Psoas muscle (tissue), 8 donors: Measurements from ENCODE around the gene CILP2. TPM values are rescaled to one million over a fixed set of nuclear protein-coding genes. Genes with fewer than 3 reads are reported as not detected.

Experiments
- ATAC-seq, 4 donors: fragments of 200-7000 bp; cut with Tn5 transposase; one replicate each; pipeline ENCODE4 v1.9.1; 2020; ENCODE audit warnings: moderate library complexity in 3 of 4, mild to moderate bottlenecking in 2 of 4
- DNase-seq, 2 donors: peaks; one replicate each; pipeline ENCODE4 v3.0.0-alpha.2; 2020
- H3K27ac ChIP-seq: fragments of 200-600 bp; one replicate; pipeline ENCODE4 v1.8.0; 2022
- H3K27me3 ChIP-seq, 3 donors: fragments of 200-600 bp in 1 of 3; one replicate each; pipeline versions ENCODE4 v1.6.1 to v1.8.0; 2013 to 2022; ENCODE audit warnings: low read length in 2 of 3, mild to moderate bottlenecking in 2 of 3, moderate library complexity in 1 of 3; ENCODE audit not compliant: insufficient read depth in 3 of 3
- H3K36me3 ChIP-seq, 2 donors: fragments of 200-600 bp in 1 of 2; one replicate each; pipeline versions ENCODE4 v1.6.1 to v1.8.0; 2013 to 2022; ENCODE audit warnings: low read depth in 1 of 2, mild to moderate bottlenecking in 1 of 2, moderate library complexity in 1 of 2; ENCODE audit not compliant: insufficient read depth in 1 of 2
- H3K4me1 ChIP-seq: fragments of 200-600 bp; one replicate; pipeline ENCODE4 v1.8.0; 2022
- H3K4me3 ChIP-seq: fragments of 200-600 bp; one replicate; pipeline ENCODE4 v1.8.0; 2022; ENCODE audit warnings: mild to moderate bottlenecking
- H3K9me3 ChIP-seq: fragments of 200-600 bp; one replicate; pipeline ENCODE4 v1.8.0; 2022
- WGBS, 3 donors: extraction: QIAGEN DNeasy Blood & Tissue Kit; methylation state at CpG; one replicate each; pipeline versions ENCODE4 v1.1.6 to v1.1.7; 2013; 5-methylcytosine and 5-hydroxymethylcytosine counted together
- intact Hi-C, 2 donors: fragments of 100-400 bp; cut with DNase I; formaldehyde crosslinking; loops; one replicate each; pipeline versions ENCODE4 v1.11.0 to v1.14.2; 2022
- polyA plus RNA-seq, 3 donors: library from polyadenylated mRNA; stranded (reverse); fragments of 200-250 nt; gene quantifications; one replicate each; pipeline ENCODE4 v1.2.3, GENCODE V29; 2013
- total RNA-seq, 4 donors: library from RNA; stranded (reverse); fragmentation: NEBNext Ultra II Directional in 2 of 4; extraction: Animal tissue kit (Norgen Biotek cat#: 25700) in 2 of 4; gene quantifications; one replicate each; pipeline versions ENCODE4 v1.2.1 to v1.2.4, GENCODE V29; 2021 to 2023
- TF ChIP-seq, protein P1 (sequence below): fragments of 200-600 bp; IDR thresholded peaks from one replicate; pipeline ENCODE4 v1.8.0; 2022; ENCODE audit warnings: antibody characterized with exemption
- donor health status: healthy with polysubstance abuse.
- donor health status: DM: no; HTN: no; CAD: no; lungs with moderate emphysema.
- donor health status: Bipolar disorder and iron deficiency.
- donor health status: healthy.
- donor health status: DM: yes; HTN: yes; CAD: no.
- donor health status: DM: no; HTN: no; CAD: no.
- donor health status: DM: no; HTN: no; CAD: no.
- donor health status: DM: yes; HTN: yes; CAD: no.

Gene CILP2
- total and polyA plus RNA-seq, 7 donors = 0.03 TPM; not detected in 6

- H3K4me1 ChIP-seq = peaks cover 4% of the 10 kb centered on the region
- peaks cover 0 to 46% of the 10 kb centered on the region in 2 donors for H3K36me3 ChIP-seq
- ATAC-seq (no peak), DNase-seq (no peak)
- TF ChIP-seq, protein P1, sequence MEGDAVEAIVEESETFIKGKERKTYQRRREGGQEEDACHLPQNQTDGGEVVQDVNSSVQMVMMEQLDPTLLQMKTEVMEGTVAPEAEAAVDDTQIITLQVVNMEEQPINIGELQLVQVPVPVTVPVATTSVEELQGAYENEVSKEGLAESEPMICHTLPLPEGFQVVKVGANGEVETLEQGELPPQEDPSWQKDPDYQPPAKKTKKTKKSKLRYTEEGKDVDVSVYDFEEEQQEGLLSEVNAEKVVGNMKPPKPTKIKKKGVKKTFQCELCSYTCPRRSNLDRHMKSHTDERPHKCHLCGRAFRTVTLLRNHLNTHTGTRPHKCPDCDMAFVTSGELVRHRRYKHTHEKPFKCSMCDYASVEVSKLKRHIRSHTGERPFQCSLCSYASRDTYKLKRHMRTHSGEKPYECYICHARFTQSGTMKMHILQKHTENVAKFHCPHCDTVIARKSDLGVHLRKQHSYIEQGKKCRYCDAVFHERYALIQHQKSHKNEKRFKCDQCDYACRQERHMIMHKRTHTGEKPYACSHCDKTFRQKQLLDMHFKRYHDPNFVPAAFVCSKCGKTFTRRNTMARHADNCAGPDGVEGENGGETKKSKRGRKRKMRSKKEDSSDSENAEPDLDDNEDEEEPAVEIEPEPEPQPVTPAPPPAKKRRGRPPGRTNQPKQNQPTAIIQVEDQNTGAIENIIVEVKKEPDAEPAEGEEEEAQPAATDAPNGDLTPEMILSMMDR = no peak
- no peaks in the 10 kb centered on the region for H3K9me3 ChIP-seq
- intact Hi-C loops = no loop called here
- no peak within 1 kb of the TSS for H3K27ac ChIP-seq
- no peaks in the 10 kb centered on the region for H3K27me3 ChIP-seq
- WGBS, 3 donors = 45 to 69% (median 63%) methylated on average over 39 to 50 of the region's 50 CpGs
- no peak within 1 kb of the TSS for H3K4me3 ChIP-seq
Measured at GRCh38 chr19:19528721-19529490, 9.2 kb upstream of the CILP2 start, which contains the start of gene YJEFN3. Gene YJEFN3 (plus strand): TSS chr19:19528911. CDS start chr19:19528933, 22 bp downstream.

DNA sequence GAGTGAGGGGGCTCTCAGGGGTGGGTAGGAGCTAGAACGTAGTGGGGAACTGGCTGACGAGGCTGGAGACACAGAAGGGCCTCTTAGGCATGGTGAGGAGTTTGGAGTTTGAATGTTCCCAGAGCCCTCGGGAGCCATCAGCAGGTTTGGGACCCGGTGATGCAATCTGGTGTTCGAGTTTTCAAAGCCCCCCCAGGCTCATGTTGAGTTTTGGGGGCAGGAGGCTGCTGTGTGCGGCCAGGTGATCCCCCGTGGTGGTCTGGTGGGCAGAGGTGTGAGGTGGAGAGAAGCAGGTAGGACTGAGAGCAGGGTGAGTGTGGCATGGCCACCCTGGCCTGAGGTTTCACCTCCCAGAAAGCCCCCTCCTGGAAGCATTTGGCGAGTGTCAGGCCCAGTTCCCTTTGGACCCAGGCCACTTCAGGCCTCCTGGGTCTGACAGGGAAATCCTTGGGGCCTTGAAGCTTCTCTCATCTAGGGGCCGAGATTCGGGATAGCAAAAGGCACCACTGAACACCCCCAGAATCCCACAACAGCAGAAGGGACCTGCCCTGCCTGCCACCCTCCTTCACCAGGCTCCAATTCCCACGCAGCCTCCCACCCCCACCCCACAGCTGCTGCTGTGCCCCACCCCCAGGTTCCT is 8.2 kb upstream of the CILP2 start:
- H3K9me3 ChIP-seq = no peaks in the 10 kb centered on the region
- DNase-seq (no peak), ATAC-seq (no peak)
- WGBS, 3 donors = 64 to 69% (median 68%) methylated on average over 11 of the region's 11 CpGs
- no peak overlapping the region for H3K4me3 ChIP-seq
- H3K4me1 ChIP-seq = peaks cover 4% of the 10 kb centered on the region
- intact Hi-C loops = loop anchor here in 1 of 2 donors (5.0 kb wide), 2 partner anchors 117 to 432 kb away; no protein-coding TSS in a partner anchor
- TF ChIP-seq, protein P1 = no peak
- peaks cover 0 to 37% of the 10 kb centered on the region in 2 donors for H3K36me3 ChIP-seq
- no peak overlapping the region for H3K27ac ChIP-seq
- H3K27me3 ChIP-seq = no peaks in the 10 kb centered on the region

DNA sequence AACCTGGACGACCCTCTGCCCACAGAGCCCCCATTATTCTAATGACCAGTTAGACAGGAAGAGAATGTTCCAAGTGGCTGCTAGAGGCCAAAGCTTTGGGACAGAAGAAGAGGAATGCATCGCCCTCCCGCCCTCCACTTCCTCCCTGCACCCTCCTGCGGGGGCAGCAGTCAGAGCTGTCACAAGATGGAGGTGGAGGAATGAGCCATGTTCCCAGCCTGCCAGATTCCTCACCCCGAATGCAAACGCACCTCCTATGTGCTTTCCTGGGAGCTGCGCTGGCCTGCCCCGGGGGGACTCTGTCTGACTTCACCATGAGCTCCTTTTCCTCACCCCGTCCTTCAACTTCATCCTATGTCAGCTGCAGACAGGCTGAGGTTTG is 7.7 kb upstream of the CILP2 start:
- TF ChIP-seq, protein P1 = no peak

DNA sequence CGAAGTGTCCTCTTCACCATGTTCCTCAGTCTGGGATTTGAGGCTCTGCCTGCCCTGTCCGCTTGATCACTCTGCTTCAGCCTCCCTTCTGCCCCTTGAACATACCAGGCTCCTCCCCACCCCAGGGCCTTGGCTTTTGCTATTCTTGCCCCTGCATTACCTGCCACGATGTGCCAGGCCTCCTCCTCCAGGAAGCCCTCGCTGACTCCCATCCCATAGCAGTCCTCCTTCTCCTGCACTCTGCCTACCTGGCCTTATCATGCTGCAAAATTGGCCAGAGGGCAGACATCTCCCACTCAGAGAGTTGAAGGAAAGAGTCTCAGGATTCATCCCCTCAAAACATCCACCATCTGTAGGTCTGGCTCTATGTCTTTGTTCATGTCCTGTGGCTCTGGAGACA is 7.2 kb upstream of the CILP2 start:
- intact Hi-C loops = loop anchor here in 1 of 2 donors (5.0 kb wide), 2 partner anchors 116 to 431 kb away; no protein-coding TSS in a partner anchor
- no peak for ATAC-seq

More for the DNA sequence above, 7.7 kb upstream of the CILP2 start:
- Histone ChIP-seq H3K9me3 (no peaks in the 10 kb centered on the region), H3K4me1 (peaks cover 4% of the 10 kb centered on the region), H3K4me3 (no peak overlapping the region), H3K36me3 (peaks cover 0 to 37% of the 10 kb centered on the region in 2 donors), H3K27ac (no peak overlapping the region), H3K27me3 (no peaks in the 10 kb centered on the region)
- WGBS, 3 donors = 55 to 56% (median 55%) methylated on average over 9 of the region's 9 CpGs
- ATAC-seq (no peak), DNase-seq (no peak)
- intact Hi-C loops = loop anchor here in 1 of 2 donors (5.0 kb wide), 2 partner anchors 117 to 432 kb away; no protein-coding TSS in a partner anchor

More for the DNA sequence above, 7.2 kb upstream of the CILP2 start:
- Histone ChIP-seq H3K27ac (no peak overlapping the region), H3K4me3 (no peak overlapping the region), H3K4me1 (peaks cover 4% of the 10 kb centered on the region), H3K27me3 (peaks cover 0 to 2% (median 0%) of the 10 kb centered on the region in 3 donors), H3K36me3 (peaks cover 0 to 36% of the 10 kb centered on the region in 2 donors), H3K9me3 (no peaks in the 10 kb centered on the region)
- 81 to 89% (median 85%) methylated on average over 4 of the region's 4 CpGs for WGBS, 3 donors
- DNase-seq = no peak
- TF ChIP-seq, protein P1 = no peak
